Prostate gland (tissue), 2 donors: ENCODE measurements around the gene LINC00237. TPM values are rescaled to one million over a fixed set of nuclear protein-coding genes. Genes with fewer than 3 reads are reported as not detected.

Experiments used
- DNase-seq: peaks from one replicate; pipeline ENCODE4 v3.0.0-alpha.2; 2019; ENCODE audit warnings: low spot score
- H3K27ac ChIP-seq, 2 donors: fragments of 200-600 bp; sonication (generic); 2 replicates each; pipeline ENCODE4 v1.5.1; 2017 to 2019
- H3K27me3 ChIP-seq: fragments of 200-600 bp; sonication (generic); replicated peaks from 2 replicates; pipeline ENCODE4 v1.5.1; 2019; ENCODE audit not compliant: insufficient read depth
- H3K36me3 ChIP-seq, 2 donors: fragments of 200-600 bp; sonication (generic); 1 replicate in 1 of 2; 2 replicates in 1 of 2; pipeline versions ENCODE4 v1.5.1 to v1.8.1; 2017 to 2019
- H3K4me1 ChIP-seq: fragments of 200-600 bp; sonication (generic); replicated peaks from 2 replicates; pipeline ENCODE4 v1.5.1; 2019
- H3K4me3 ChIP-seq, 2 donors: fragments of 200-600 bp; sonication (generic); 2 replicates each; pipeline ENCODE4 v1.5.1; 2017 to 2019
- H3K9me3 ChIP-seq: fragments of 200-600 bp; sonication (generic); 2 replicates; pipeline ENCODE4 v1.5.1; 2017
- CTCF ChIP-seq, 4 experiments: fragments of 200-600 bp in 2 of 4; fragments of 450-650 bp in 2 of 4; sonication (generic) in 2 of 4; IDR thresholded peaks; 1 replicate in 3 of 4; 2 replicates in 1 of 4; pipeline ENCODE4 v1.5.1; 2016 to 2019; ENCODE audit warnings: antibody characterized with exemption in 4 of 4, mild to moderate bottlenecking in 2 of 4, moderate library complexity in 2 of 4
- POLR2A ChIP-seq: fragments of 450-650 bp; IDR thresholded peaks from one replicate; pipeline ENCODE4 v1.6.1; 2016; ENCODE audit warnings: antibody characterized with exemption, mild to moderate bottlenecking
- POLR2AphosphoS5 ChIP-seq: sonication (generic); formaldehyde crosslinking; IDR thresholded peaks from one replicate; pipeline ENCODE4 v1.6.1; 2017; ENCODE audit warnings: antibody characterized with exemption
- WGBS: methylation state at CpG from one replicate; pipeline ENCODE4 v1.1.5; 2018; 5-methylcytosine and 5-hydroxymethylcytosine counted together
- intact Hi-C: fragments of 100-400 bp; cut with DNase I; formaldehyde crosslinking; loops from one replicate; pipeline ENCODE4 v1.14.2; 2022
- total RNA-seq, 2 donors: library from RNA; depleted of rRNA; stranded (reverse); fragments of >200 nt; gene quantifications; one replicate each; pipeline ENCODE4 v1.1.0, GENCODE V29; 2016

LINC00237 gene
- total RNA-seq, 2 donors from 2014 or later = not detected

GRCh38 chr20:21104466-21104761, 1.7 kb downstream of the LINC00237 start:
- H3K27me3 ChIP-seq = peaks cover 64% of the 10 kb centered on the region
- intact Hi-C loops = no loop called here
- H3K36me3 ChIP-seq = no peaks in the 10 kb centered on the region
- no peak for DNase-seq
- 20% methylated on average over 5 of the region's 5 CpGs for WGBS
- TF ChIP-seq CTCF (IDR thresholded peaks at IDR 0.05) (no peak), POLR2A (no peak), POLR2AphosphoS5 (no peak)
- no peak overlapping the region for H3K27ac ChIP-seq
- H3K4me1 ChIP-seq = no peaks in the 10 kb centered on the region
- no peaks in the 10 kb centered on the region for H3K9me3 ChIP-seq
- no peak overlapping the region for H3K4me3 ChIP-seq

- no peak overlapping the region for H3K27ac ChIP-seq
- no peaks in the 10 kb centered on the region for H3K36me3 ChIP-seq
- no peak for TF ChIP-seq POLR2AphosphoS5
- no peak for TF ChIP-seq CTCF (IDR thresholded peaks at IDR 0.05)
- TF ChIP-seq POLR2A = no peak
- intact Hi-C loops = no loop called here
- H3K4me3 ChIP-seq = no peak overlapping the region
- H3K9me3 ChIP-seq = no peaks in the 10 kb centered on the region
- H3K4me1 ChIP-seq = no peaks in the 10 kb centered on the region
- peaks cover 64% of the 10 kb centered on the region for H3K27me3 ChIP-seq
- WGBS = 15% methylated on average over 32 of the region's 32 CpGs
- DNase-seq = no peak
Observed at GRCh38 chr20:21103582-21104465, 2.3 kb downstream of the LINC00237 start.

GRCh38 chr20:21102603-21103311, 3.4 kb downstream of the LINC00237 start:
- H3K36me3 ChIP-seq = no peaks in the 10 kb centered on the region
- WGBS = 2% methylated on average over 36 of the region's 38 CpGs
- intact Hi-C loops = no loop called here
- no peak overlapping the region for H3K4me3 ChIP-seq
- no peaks in the 10 kb centered on the region for H3K9me3 ChIP-seq
- no peak for DNase-seq
- H3K27me3 ChIP-seq = peaks cover 64% of the 10 kb centered on the region
- no peaks in the 10 kb centered on the region for H3K4me1 ChIP-seq
- H3K27ac ChIP-seq = no peak overlapping the region
- TF ChIP-seq POLR2A = no peak
- no peak for TF ChIP-seq CTCF (IDR thresholded peaks at IDR 0.05)
- no peak for TF ChIP-seq POLR2AphosphoS5

GRCh38 chr20:21101932-21102575, 4.1 kb downstream of the LINC00237 start:
- DNase-seq = no peak
- H3K4me1 ChIP-seq = no peaks in the 10 kb centered on the region
- no peak overlapping the region for H3K27ac ChIP-seq
- H3K9me3 ChIP-seq = no peaks in the 10 kb centered on the region
- peaks cover 64% of the 10 kb centered on the region for H3K27me3 ChIP-seq
- no peak overlapping the region for H3K4me3 ChIP-seq
- WGBS = 8% methylated on average over 35 of the region's 35 CpGs
- TF ChIP-seq POLR2A (no peak), POLR2AphosphoS5 (no peak), CTCF (IDR thresholded peaks at IDR 0.05) (no peak)
- intact Hi-C loops = no loop called here
- H3K36me3 ChIP-seq = no peaks in the 10 kb centered on the region
